GM21447 (cell line): ENCODE measurements around the gene RAB11B.
"Not testable (repeated sequence)": the region's sequence is repeated elsewhere in the genome, so short reads cannot be mapped to it uniquely, and the experiment has no call there.

Source experiments
- ATAC-seq: cut with Tn5 transposase; IDR thresholded peaks from one replicate; pipeline ENCODE4 v1.9.1; 2021; ENCODE audit not compliant: unreplicated experiment

The RAB11B gene

DNA sequence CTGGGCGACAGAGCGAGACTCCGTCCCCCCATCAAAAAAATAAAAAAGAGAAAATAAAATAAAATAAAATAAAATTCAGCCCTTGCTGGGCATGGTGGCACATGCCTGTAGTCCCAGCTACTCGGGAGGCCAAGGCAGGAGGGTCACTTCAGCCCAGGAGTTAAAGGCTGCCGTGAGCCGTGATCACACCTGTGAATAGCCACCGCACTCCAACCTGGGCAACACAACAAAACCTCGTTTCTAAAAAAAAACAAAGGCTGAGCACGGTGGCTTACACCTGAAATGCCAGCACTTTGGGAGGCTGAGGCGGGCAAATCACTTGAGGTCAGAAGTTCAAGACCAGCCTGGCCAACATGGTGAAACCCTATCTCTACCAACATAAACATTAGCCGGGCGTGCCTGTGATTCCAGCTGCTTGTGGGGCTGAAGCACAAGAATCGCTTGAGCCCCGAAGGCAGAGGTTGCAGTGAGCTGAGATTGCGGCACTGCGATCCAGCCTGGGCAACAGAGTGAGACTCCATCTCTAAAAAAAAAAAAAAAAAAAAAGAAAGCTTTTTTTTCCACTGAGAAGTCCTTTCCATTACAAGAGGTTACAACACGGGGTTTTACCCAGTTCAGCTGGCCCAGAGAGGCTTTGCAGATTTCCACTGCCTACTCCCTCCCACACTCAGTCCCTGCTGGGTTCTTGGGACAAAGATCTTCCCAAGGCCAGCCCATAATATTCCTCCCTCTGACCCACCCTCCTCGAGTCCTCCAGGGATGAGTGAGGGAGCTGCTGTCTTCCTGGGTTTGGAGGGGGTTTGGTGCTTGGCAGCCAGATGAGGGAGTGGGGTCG lies 19.8 kb upstream of the RAB11B start:
- no peak for ATAC-seq

DNA sequence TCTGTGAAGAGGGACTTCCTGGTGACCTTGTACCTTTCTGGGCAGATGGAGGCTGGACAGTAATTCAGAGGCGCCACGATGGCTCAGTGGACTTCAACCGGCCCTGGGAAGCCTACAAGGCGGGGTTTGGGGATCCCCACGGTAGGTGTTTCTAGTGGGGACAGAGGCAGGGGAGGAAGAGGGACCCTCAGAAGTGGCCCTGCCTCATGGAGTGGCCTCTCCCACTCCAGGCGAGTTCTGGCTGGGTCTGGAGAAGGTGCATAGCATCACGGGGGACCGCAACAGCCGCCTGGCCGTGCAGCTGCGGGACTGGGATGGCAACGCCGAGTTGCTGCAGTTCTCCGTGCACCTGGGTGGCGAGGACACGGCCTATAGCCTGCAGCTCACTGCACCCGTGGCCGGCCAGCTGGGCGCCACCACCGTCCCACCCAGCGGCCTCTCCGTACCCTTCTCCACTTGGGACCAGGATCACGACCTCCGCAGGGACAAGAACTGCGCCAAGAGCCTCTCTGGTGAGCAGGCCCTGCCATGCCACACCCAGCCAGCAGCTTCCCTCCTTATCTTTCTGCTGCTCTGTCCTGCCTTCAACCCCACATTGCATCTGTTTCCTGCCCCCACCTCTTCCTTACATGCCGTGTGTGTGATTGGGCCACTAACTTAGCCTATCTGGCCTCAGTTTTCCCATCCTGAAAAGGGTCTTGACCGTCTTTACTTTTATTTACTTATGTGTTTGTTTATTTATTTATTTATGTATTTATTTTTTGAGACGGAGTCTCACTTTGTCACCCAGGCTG lies 19.0 kb upstream of the RAB11B start:
- ATAC-seq = no peak

DNA sequence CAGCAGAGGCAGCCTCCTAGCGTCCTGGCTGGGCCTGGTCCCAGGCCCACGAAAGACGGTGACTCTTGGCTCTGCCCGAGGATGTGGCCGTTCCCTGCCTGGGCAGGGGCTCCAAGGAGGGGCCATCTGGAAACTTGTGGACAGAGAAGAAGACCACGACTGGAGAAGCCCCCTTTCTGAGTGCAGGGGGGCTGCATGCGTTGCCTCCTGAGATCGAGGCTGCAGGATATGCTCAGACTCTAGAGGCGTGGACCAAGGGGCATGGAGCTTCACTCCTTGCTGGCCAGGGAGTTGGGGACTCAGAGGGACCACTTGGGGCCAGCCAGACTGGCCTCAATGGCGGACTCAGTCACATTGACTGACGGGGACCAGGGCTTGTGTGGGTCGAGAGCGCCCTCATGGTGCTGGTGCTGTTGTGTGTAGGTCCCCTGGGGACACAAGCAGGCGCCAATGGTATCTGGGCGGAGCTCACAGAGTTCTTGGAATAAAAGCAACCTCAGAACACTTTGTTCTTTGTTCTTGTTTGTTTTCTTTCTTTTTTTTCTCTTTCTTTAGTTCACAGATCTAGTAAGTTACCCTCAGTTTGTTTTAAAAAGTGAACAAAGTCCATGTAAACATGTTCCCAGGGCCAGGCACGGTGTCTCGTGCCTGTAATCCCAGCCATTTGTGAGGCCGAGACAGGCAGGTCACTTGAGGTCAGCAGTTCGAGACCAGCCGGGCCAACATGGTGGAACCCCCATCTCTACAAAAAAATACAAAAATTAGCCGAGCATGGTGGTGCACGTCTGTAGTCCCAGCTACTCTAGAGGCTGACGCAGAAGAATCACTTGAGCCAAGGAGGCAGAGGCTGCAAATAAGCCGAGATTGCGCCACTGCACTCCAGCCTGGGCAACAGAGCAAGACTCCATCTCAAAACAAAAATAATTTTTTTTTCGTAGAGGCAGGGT lies 16.0 kb upstream of the RAB11B start:
- ATAC-seq = no peak

DNA sequence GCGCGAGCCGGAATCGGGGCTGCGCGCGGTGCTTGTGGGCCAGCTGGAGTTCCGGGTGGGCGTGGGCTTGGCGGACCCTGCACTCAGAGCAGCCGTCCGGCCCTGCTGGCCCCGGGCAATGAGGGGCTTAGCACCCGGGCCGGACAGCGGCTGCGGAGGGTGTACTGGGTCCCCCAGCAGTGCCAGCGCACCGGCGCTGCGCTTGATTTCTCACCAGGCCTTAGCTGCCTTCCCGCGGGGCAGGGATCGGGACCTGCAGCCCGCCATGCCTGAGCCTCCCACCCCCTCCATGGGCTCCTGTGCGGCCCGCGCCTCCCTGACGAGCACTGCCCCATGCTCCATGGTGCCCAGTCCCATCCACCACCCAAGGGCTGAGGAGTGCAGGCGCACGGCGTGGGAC lies 14.4 kb upstream of the RAB11B start:
- not testable (repeated sequence) for ATAC-seq

DNA sequence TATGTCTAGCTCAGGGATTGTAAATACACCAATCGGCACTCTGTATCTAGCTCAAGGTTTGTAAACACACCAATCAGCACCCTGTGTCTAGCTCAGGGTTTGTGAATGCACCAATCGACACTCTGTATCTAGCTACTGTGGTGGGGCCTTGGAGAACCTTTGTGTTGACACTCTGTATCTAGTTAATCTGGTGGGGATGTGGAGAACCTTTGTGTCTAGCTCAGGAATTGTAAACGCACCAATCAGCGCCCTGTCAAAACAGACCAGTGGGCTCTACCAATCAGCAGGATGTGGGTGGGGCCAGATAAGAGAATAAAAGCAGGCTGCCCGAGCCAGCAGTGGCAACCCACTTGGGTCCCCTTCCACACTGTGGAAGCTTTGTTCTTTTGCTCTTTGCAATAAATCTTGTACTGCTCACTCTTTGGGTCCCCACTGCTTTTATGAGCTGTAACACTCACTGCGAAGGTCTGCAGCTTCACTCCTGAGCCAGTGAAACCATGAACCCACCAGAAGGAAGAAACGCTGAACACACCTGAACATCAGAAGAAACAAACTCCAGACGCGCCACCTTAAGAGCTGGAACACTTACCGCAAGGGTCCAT lies 13.7 kb upstream of the RAB11B start:
- not testable (repeated sequence) for ATAC-seq

DNA sequence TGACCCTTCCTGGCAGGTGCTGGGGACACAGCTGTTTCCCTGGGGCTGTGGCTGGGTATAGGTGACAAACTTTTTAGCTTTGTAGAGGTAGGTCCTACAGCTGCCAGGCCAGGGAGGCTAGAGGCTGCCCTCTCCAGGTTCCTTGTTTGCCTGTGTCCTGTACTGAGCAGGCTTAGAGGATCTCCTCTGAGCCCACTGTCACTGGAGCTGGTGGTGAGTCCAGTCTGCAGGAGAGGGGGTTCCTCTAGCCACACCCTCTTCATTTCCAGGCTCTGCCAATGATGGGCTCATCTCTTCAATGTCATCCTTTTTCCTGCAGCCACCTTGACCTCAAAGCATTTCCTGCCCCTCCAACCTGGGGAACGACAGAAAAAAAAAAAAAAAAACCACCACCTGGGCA lies 12.6 kb upstream of the RAB11B start:
- ATAC-seq = no peak

DNA sequence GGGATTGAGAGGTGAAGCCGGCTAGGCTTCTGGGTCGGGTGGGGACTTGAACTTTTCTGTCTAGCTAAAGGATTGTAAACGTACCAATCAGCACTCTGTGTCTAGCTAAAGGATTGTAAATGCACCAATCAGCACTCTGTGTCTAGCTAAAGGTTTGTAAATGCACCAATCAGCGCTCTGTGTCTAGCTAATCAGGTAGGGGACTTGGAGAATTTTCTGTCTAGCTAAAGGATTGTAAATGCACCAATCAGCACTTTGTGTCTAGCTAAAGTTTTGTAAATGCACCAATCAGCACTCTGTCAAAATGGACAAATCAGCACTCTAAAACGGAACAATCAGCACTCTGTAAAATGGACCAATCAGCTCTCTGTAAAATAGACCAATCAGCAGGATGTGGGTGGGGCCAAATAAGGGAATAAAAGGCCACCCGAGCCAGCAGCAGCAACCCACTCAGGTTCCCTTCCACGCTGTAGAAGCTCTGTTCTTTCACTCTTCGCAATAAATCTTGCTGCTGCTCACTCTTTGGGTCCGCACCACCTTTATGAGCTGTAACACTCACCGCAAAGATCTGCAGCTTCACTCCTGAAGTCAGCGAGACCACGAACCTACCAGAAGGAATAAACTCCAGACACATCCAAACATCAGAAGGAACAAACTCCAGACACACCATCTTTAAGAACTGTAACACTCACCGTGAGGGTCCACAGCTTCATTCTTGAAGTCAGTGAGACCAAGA lies 10.8 kb upstream of the RAB11B start:
- not testable (repeated sequence) for ATAC-seq

DNA sequence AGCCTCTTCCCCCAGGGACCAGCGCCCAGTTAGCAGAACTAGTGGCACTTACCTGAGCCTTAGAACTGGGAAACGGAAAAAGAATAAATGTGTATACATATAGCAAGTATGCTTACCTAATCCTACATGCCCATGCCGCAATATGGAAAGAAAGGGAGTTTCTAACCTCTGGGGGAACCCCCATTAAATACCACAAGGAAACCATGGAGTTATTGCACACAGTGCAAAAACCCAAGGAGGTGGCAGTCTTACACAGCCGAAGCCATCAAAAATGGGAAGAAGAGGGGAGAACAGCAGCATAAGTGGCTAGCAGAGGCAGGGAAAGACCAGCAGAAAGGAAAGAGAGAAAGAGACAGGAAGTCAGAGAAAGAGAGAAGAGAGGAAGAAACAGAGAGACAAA lies 5.6 kb upstream of the RAB11B start:
- not testable (repeated sequence) for ATAC-seq

DNA sequence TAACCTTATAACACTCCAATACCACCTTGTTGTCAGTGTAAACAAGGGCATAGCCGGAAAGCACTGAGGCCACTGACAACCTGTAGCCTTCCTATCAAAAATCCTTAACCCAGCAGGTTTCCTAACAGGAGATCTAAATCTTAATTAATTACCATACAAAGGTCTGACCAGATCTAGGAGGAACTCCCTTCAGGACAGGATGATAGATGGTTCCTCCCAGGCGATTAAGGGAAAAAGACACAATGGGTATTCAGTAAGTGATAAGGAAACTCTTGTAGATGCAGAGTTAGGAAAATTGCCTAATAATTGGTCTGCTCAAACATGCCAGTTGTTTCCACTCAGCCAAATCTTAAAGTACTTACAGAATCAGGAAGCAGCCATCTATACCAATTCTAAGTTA lies 5.1 kb upstream of the RAB11B start:
- not testable (repeated sequence) for ATAC-seq

DNA sequence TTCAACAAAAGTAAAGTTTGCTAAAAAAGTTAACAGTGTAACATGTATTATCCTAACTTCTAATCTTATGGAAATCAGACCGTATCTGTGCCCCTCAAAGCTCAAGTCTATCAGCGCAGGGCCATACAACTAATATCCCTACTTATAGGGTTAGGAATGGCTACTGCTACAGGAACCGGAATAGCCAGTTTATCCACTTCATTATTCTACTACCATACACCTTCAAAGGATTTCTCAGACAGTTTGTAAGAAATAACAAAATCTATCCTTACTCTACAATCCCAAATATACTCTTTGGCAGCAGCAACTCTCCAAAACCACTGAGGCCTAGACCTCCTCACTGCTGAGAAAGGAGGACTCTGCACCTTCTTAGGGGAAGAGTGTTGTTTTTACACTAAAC lies 4.6 kb upstream of the RAB11B start:
- not testable (repeated sequence) for ATAC-seq

DNA sequence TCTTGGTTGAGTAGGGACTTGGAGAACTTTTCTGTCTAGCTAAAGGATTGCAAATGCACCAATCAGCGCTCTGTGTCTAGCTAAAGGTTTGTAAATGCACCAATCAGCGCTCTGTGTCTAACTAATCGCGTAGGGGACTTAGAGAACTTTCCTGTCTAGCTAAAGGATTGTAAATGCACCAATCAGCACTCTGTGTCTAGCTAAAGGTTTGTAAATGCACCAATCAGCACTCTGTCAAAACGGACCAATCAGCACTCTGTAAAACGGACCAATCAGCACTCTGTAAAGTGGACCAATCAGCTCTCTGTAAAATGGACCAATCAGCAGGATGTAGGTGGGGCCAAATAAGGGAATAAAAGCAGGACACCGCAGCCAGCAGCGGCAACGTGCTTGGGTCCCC lies 3.7 kb upstream of the RAB11B start:
- not testable (repeated sequence) for ATAC-seq

DNA sequence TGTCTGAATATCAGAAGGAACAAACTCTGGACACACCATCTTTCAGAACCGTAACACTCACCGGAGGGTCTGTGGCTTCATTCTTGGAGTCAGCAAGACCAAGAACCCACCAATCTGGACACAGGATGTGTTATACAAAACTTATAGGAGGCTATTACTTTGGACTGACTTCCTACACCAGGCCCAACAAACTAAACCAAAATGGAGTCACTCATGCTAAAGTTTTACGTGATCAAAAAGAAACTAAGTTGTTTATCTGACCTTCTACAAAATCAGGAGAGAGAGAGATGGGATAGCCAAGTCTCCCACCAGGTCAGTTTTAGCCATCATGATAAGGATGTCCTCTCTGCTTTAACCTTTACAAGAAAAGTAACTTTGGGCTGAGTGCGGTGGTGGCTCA lies 3.2 kb upstream of the RAB11B start:
- ATAC-seq = no peak

DNA sequence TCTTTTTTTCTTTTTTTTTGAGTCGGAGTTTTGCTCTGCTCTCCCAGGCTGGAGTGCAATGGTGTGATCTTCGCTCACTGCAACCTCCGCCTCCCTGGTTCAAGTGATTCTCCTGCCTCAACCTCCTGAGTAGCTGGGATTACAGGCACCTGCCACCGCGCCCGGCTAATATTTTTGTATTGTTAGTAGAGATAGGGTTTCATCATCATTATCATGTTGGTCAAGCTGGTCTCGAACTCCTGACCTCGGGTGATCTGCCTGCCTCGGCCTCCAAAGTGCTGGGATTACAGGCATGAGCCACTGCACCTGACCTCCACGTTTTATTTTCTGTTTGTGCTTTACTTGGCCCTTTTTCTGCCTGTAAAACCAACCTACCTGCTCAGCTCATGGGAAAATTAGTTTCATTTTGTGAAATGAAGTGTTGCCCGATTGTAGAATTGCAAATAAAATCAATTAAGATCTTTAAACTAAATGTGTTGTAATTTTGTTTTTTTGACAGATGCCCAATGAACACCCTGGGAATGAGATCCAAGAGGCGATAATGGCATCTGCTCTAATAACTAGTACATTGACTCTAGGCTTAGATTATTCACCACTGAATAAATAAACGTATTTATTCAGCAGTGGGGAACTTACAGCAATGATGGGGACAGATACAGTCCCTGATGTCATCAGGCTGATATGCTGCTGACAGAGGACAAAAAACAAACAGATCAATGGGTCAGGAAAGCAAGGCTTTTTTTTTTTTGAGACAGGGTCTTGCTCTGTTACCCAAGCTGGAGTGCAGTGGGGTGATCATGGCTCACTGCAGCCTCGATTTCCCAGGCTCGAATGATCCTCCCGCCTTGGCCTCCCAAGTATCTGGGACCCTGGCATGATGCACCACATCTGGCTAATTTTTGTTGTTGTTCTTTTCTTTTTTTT lies 2.2 kb upstream of the RAB11B start:
- no peak for ATAC-seq

DNA sequence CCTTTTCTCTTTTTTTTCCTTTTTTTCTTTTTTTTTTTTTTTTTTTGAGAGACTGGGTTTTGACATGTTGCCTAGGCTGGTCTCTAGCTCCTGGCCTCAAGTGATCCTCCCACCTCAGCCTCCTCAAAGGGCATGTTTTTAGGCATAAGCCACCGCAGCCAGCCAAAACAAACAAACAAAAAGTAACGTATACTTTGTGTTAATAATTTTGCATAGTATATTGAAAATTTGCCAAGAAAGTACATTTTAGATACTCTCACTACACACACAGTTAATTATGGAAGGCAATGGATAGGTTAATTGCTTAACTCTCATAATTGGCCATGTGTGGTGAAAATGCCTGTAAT lies 1.6 kb upstream of the RAB11B start:
- ATAC-seq = no peak

DNA sequence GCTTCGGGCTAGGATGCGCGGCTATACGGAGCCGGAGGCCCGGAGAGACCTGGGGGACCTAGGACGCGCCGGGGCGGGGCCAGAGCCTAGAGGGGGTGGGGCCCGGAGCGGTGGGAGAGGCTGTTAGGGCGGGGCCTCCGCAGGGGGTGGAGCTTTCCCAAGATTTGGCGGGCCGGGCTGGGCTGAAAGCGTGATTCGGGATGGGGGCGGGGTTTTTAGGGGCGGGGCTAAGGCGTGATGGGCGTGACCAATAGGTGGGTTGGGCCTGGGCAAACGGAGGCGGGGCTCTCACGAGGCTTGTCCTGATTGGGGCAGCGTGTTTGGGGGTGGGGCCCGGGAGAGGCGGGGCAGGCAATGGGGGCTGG lies 439 bp downstream of the RAB11B start:
- peak; percentile 33 for ATAC-seq

DNA sequence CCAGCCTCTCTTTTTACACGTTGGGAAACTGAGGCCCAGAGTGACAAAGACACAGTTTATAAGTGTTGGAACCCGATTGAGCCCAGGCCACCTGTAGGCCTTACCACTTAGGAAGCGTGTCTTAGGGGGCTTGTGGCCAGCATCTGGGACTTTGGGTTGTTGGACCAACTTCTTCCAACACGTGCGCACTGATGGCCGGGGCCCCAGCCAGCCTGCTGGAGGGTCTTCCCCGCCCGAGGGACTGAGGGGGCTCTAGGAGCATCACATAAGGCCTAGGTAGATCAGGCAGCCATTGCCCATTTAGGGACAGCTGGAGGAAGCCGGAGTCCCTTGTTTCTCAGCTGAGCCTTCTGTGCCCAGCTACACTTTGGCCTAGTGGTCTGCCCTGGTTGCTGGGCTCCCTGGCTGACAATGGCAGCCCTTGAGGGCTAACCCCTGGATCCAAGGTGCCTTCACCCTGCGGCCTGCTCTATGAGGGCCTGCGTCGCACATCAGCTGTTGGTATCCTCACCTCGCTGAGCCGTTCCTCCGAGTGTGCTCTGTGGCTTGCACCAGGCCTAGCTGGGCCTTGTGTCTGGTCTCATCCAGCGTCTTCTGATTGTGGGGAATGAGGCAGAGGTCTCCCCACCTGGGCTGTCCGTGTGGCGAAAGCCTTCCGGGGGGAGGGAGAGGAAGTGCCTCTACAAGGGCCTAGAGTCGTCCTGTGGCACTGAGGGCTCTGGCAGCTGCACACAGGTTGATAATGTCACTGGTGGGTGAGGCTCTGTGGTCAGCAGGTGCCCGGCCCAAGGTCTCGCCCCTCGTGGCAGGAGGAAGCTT lies 1.2 kb downstream of the RAB11B start:
- ATAC-seq = no peak

DNA sequence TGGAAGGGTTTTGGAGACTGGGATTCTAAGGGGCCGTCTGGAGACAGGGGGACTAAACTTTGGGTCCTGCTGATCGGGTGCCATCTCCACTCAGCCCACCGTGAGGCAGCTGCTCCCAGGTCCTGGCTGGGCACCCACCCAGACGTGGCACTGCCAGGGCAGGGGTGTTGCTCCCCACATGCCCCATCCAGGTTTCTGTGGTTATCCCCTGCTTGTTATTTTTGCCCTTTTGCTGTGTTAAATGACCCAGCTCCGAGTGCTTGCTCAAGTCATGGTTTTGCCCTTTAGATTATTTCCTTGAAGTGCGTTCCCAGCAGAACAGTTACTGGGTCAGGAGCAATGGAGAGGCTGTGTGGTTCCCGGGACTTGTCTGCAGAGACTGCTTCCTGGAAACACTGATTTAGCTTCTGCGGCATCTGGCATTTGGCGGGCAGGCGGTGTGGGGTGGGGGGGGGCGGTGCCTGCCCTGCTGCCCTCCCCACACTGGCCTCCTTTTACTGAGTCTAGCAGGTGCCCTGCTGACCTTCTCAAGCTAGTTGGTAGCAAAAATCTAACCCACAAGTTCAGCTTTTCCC lies 1.9 kb downstream of the RAB11B start:
- ATAC-seq = no peak
